IPS DF 6.9 (cell line): ENCODE results near the gene TGFA.
A peak's percentile ranks its signal among the peaks of the same experiment; 100 is the strongest.

Experiments
- DNase-seq: peaks from one replicate; pipeline ENCODE4 v3.0.0-alpha.2; 2013; ENCODE audit warnings: low read depth, low spot score
- H3K27ac ChIP-seq: one replicate; pipeline ENCODE4 v1.5.1; 2013; ENCODE audit warnings: low read length, control low read depth
- H3K27me3 ChIP-seq: 2 replicates; pipeline ENCODE4 v1.6.1; 2013; ENCODE audit warnings: mild to moderate bottlenecking, low read length; ENCODE audit not compliant: control insufficient read depth, insufficient read depth
- H3K36me3 ChIP-seq: 2 replicates; pipeline ENCODE4 v1.6.1; 2013; ENCODE audit warnings: low read length; ENCODE audit not compliant: control insufficient read depth, insufficient read depth
- H3K4me1 ChIP-seq: 2 replicates; pipeline ENCODE4 v1.6.1; 2013; ENCODE audit warnings: low read length; ENCODE audit not compliant: control insufficient read depth, insufficient read depth
- H3K4me3 ChIP-seq: 2 replicates; pipeline ENCODE4 v1.5.1; 2013; ENCODE audit warnings: mild to moderate bottlenecking, low read length
- H3K9me3 ChIP-seq: 2 replicates; pipeline ENCODE4 v1.6.1; 2013; ENCODE audit warnings: low read length, inconsistent platforms; ENCODE audit not compliant: control insufficient read depth, insufficient read depth
- WGBS: extraction: QIAGEN DNeasy Blood & Tissue Kit; methylation state at CpG from one replicate; pipeline ENCODE4 v1.1.7; 2013; ENCODE audit warnings: mixed read lengths, missing lambda C conversion rate; ENCODE audit not compliant: insufficient read length, insufficient coverage; 5-methylcytosine and 5-hydroxymethylcytosine counted together

TGFA gene

DNA sequence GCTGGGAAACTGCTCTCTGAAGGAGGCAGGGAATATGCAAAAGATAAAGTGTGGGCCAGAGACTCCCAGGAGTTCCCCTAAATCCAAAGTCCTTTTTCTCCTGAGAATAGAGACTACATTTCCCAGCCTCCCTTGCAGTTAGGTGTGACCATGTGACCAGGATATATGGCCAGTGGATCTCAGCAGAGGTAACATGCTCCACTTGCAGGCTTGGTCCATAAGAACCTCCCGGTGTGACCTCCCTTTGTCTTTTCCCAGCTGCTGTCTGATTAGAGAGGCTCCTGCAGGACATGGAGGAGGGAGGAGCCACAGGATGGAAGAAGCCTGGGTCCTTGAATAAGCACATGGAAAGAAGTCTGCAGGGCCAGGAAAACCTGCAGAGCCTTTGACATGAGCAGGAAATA, 76.2 kb downstream of the TGFA start:
- no peaks in the 10 kb centered on the region for H3K4me1 ChIP-seq
- H3K9me3 ChIP-seq, result no peaks in the 10 kb centered on the region
- WGBS, result no CpG with 5 or more reads among the region's 1 CpG
- peak; percentile 48 for DNase-seq
- H3K27ac ChIP-seq, result no peak overlapping the region
- no peaks in the 10 kb centered on the region for H3K27me3 ChIP-seq
- H3K4me3 ChIP-seq, result no peak overlapping the region
- H3K36me3 ChIP-seq, result no peaks in the 10 kb centered on the region

GRCh38 chr2:70475266-70475665, 78.4 kb downstream of the TGFA start:
- H3K4me3 ChIP-seq, result no peak overlapping the region
- H3K27me3 ChIP-seq, result no peaks in the 10 kb centered on the region
- no CpG with 5 or more reads among the region's 5 CpGs for WGBS
- no peak overlapping the region for H3K27ac ChIP-seq
- H3K36me3 ChIP-seq, result no peaks in the 10 kb centered on the region
- no peak for DNase-seq
- no peaks in the 10 kb centered on the region for H3K9me3 ChIP-seq
- no peaks in the 10 kb centered on the region for H3K4me1 ChIP-seq

GRCh38 chr2:70474256-70474848, 79.3 kb downstream of the TGFA start:
- DNase-seq, result no peak
- Histone ChIP-seq H3K27ac (no peak overlapping the region), H3K36me3 (no peaks in the 10 kb centered on the region), H3K27me3 (no peaks in the 10 kb centered on the region), H3K4me1 (no peaks in the 10 kb centered on the region), H3K9me3 (no peaks in the 10 kb centered on the region), H3K4me3 (no peak overlapping the region)
- WGBS, result no CpG with 5 or more reads among the region's 1 CpG

DNA sequence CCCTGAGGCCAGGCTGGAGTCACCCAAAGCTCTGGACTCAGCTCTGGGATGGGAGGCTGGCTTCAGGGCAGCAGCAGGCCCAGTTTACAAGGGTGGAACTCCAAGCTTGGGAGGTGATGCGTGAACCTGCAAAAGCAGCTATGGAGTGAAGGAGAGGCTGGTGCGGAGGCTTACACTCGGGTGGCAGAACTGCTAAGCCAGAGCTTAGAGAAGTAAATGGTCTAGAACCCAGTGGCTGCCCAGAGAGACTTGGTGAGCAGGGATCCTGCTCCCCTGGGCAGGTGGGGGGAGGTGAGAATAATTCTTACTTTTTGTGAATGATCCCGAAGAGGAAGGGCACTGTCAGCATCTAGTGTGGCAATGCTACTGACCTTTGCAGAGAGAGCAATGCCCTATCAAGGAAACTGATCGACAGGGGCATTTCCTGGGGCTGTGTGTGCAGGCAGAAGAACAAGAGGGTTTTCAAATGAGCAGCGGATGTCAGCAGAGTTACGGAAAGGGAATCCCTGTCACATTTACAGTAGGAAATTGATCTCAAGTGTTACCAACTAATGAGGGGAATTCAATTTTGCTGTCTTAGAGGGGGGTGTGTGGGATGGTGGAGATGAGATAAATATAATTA, 80.4 kb downstream of the TGFA start:
- no peaks in the 10 kb centered on the region for H3K4me1 ChIP-seq
- H3K27ac ChIP-seq, result no peak overlapping the region
- H3K9me3 ChIP-seq, result no peaks in the 10 kb centered on the region
- no peaks in the 10 kb centered on the region for H3K36me3 ChIP-seq
- no peak overlapping the region for H3K4me3 ChIP-seq
- no peaks in the 10 kb centered on the region for H3K27me3 ChIP-seq
- DNase-seq, result no peak
- WGBS, result no CpG with 5 or more reads among the region's 7 CpGs

DNA sequence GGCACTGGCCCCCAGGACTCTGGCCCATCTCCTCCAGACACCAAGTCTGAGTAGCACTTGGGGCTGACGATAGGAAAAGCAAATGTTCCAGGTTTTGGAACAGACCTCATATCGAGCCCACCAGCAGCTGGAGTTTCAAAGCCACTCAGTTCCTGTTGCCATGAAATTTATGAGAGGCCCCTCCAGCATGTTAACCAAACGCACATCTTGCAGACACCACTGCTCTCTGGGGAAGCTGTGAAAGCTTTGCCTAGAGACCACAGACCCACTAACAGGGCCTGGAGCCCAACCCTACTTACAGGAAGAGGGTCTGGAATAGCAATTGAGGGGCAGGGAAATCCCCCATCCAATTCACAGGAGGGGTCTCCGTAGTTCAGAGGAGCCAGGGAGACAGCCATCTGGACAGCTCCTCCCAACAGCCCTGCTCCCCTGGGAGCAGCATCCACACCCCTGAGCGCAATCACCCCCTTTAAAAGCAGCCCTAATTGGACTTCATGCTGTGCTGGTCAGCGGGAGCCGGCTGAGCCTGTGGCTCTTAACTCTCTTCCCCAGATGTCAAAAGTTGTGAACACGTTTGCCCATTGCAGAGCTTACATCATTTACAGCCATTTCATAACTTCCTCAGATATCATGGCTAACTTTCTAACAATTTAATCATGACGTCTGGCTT, 81.3 kb downstream of the TGFA start:
- no CpG with 5 or more reads among the region's 9 CpGs for WGBS
- DNase-seq, result no peak
- Histone ChIP-seq H3K4me1 (no peaks in the 10 kb centered on the region), H3K36me3 (no peaks in the 10 kb centered on the region), H3K9me3 (no peaks in the 10 kb centered on the region), H3K4me3 (no peak overlapping the region), H3K27me3 (no peaks in the 10 kb centered on the region), H3K27ac (no peak overlapping the region)

DNA sequence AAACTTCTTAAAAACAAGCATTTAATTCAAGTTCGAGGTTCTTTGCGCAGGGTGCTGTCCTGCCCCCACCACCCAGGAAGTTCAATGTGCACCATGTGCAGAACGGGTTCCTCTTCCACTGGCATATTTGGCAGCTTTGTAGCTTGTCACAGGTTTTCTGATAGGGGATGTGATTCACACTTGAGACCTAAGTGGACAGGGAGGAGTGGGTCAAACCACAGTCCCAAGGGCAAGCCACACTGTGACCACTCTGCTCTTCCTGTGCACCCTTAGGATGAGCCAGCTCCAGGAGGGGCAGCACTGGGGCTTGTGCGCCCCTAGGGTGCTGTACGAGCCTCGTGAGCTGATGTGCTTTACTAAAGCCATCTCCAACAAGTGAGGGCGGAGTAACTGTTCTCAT, 82.5 kb downstream of the TGFA start:
- H3K9me3 ChIP-seq, result no peaks in the 10 kb centered on the region
- no peaks in the 10 kb centered on the region for H3K4me1 ChIP-seq
- H3K27ac ChIP-seq, result no peak overlapping the region
- H3K36me3 ChIP-seq, result no peaks in the 10 kb centered on the region
- no peak for DNase-seq
- no CpG with 5 or more reads among the region's 7 CpGs for WGBS
- H3K4me3 ChIP-seq, result no peak overlapping the region
- no peaks in the 10 kb centered on the region for H3K27me3 ChIP-seq

DNA sequence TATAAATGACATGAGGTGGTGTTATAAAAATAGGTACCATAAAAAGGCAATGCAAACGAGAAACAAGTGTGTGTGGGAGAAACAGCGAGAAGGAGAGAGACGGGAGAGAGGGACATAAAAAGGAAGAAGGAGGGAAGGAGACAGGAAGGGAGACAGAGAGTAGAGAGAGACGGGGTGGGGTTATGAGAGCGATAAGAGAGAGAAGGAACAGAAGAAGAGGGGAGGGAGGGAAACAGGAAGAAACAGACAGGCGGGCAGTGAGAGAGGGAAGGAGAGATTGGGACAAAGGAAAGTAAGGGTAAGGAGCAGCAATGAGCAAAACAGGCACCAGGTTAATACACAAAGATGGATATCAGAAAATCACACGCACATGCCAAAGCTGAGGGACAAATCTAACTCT, 83.7 kb downstream of the TGFA start:
- Histone ChIP-seq H3K27me3 (no peaks in the 10 kb centered on the region), H3K27ac (no peak overlapping the region), H3K9me3 (no peaks in the 10 kb centered on the region), H3K4me3 (no peak overlapping the region), H3K36me3 (no peaks in the 10 kb centered on the region), H3K4me1 (no peaks in the 10 kb centered on the region)
- DNase-seq, result no peak
- 100% methylated on average over 1 of the region's 7 CpGs for WGBS

DNA sequence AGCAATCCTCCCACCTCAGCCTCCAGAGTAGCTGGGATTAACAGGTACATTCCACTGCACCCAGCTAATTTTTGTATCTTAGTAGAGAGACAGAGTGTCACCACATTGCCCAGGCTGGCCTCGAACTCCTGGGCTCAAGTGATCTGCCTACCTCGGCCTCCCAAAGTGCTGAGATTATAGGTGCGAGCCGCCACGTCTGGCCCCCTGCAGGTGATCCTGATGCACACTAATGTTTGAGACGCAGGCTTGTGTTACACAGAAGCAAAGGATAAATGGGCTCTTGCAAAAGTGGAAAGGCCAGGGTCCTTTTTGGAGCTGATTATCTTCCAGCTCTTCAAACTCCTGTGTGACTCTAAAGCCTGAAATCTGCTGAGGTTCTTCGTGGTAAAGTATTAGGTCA, 84.2 kb downstream of the TGFA start:
- Histone ChIP-seq H3K4me3 (no peak overlapping the region), H3K27ac (no peak overlapping the region), H3K9me3 (no peaks in the 10 kb centered on the region), H3K4me1 (no peaks in the 10 kb centered on the region), H3K36me3 (no peaks in the 10 kb centered on the region), H3K27me3 (no peaks in the 10 kb centered on the region)
- no CpG with 5 or more reads among the region's 7 CpGs for WGBS
- no peak for DNase-seq

GRCh38 chr2:70468878-70469277, 84.7 kb downstream of the TGFA start:
- no peaks in the 10 kb centered on the region for H3K27me3 ChIP-seq
- no peak for DNase-seq
- WGBS, result no CpG with 5 or more reads among the region's 1 CpG
- no peaks in the 10 kb centered on the region for H3K4me1 ChIP-seq
- H3K27ac ChIP-seq, result no peak overlapping the region
- H3K9me3 ChIP-seq, result no peaks in the 10 kb centered on the region
- H3K4me3 ChIP-seq, result no peak overlapping the region
- H3K36me3 ChIP-seq, result no peaks in the 10 kb centered on the region

- Histone ChIP-seq H3K4me1 (no peaks in the 10 kb centered on the region), H3K4me3 (no peak overlapping the region), H3K27ac (no peak overlapping the region), H3K36me3 (no peaks in the 10 kb centered on the region), H3K9me3 (no peaks in the 10 kb centered on the region), H3K27me3 (no peaks in the 10 kb centered on the region)
- DNase-seq, result no peak
- WGBS, result no CpG with 5 or more reads among the region's 10 CpGs
Measured at GRCh38 chr2:70467831-70468779, 85.5 kb downstream of the TGFA start.
